HEK293 (cell line): ENCODE data around the gene TBPL1.

ENCODE experiments used
- CTCF ChIA-PET: fragments of 350-600 bp; formaldehyde crosslinking; extraction: SDS; loops from one replicate; lab custom pipeline; 2021; ENCODE audit warnings: antibody characterized with exemption; lab: Yijun Ruan, JAX
- POLR2A ChIA-PET: fragments of 300-600 bp; formaldehyde crosslinking; extraction: SDS; loops from one replicate; lab custom pipeline; 2020; ENCODE audit warnings: antibody characterized with exemption, inconsistent platforms; lab: Yijun Ruan, JAX
- H3K27ac ChIP-seq: fragments of 200-500 bp; sonication (Bioruptor generic); 2 replicates; pipeline ENCODE4 v1.5.1; 2014; ENCODE audit warnings: low read depth, low read length, control low read depth, inconsistent platforms; ENCODE audit errors: extremely low read depth
- H3K36me3 ChIP-seq, 2 experiments: fragments of 200-500 bp in 1 of 2; sonication (Bioruptor generic) in 1 of 2; 1 replicate in 1 of 2; 2 replicates in 1 of 2; pipeline ENCODE4 v1.5.1; 2014 to 2017; ENCODE audit warnings: inconsistent platforms in 2 of 2, low read length in 2 of 2; ENCODE audit not compliant: control insufficient read depth in 2 of 2, insufficient read depth in 1 of 2
- H3K4me1 ChIP-seq: fragments of 200-500 bp; sonication (Bioruptor generic); 2 replicates; pipeline ENCODE4 v1.5.1; 2014; ENCODE audit warnings: mild to moderate bottlenecking, low read length, inconsistent platforms; ENCODE audit not compliant: control insufficient read depth, insufficient read depth
- H3K4me3 ChIP-seq: 2 replicates; pipeline ENCODE4 v1.5.1; 2011; ENCODE audit warnings: low read depth, mild to moderate bottlenecking, control low read depth, low read length, moderate library complexity
- H3K9me3 ChIP-seq: fragments of 200-500 bp; sonication (Bioruptor generic); 2 replicates; pipeline ENCODE4 v1.5.1; 2014; ENCODE audit warnings: low read depth, low read length, inconsistent platforms; ENCODE audit not compliant: control insufficient read depth, insufficient read depth
- ELK4 ChIP-seq: IDR thresholded peaks from 2 replicates; pipeline ENCODE4 v1.6.1; 2011; ENCODE audit warnings: mild to moderate bottlenecking, low read depth, low read length, borderline replicate concordance
- IKZF3 ChIP-seq: fragments of 450-650 bp; IDR thresholded peaks from 2 replicates; pipeline ENCODE4 v1.5.0; 2018; ENCODE audit warnings: missing biosample characterization, mild to moderate bottlenecking, missing genetic modification characterization, moderate library complexity
- KLF9 ChIP-seq: fragments of 450-650 bp; formaldehyde crosslinking; IDR thresholded peaks from 2 replicates; pipeline ENCODE4 v1.5.1; 2016; ENCODE audit warnings: missing biosample characterization, missing genetic modification characterization, low read depth
- MZF1 ChIP-seq: fragments of 450-650 bp; formaldehyde crosslinking; IDR thresholded peaks from 2 replicates; pipeline ENCODE4 v1.5.1; 2017; ENCODE audit warnings: missing biosample characterization, missing genetic modification characterization, borderline replicate concordance
- OSR2 ChIP-seq: fragments of 450-650 bp; formaldehyde crosslinking; IDR thresholded peaks from 2 replicates; pipeline ENCODE4 v1.5.1; 2016; ENCODE audit warnings: missing biosample characterization, missing genetic modification characterization
- SP2 ChIP-seq: fragments of 450-650 bp; formaldehyde crosslinking; IDR thresholded peaks from 2 replicates; pipeline ENCODE4 v1.5.1; 2016; ENCODE audit warnings: missing biosample characterization, missing genetic modification characterization
- ZBTB11 ChIP-seq: fragments of 450-650 bp; formaldehyde crosslinking; conservative IDR thresholded peaks from 2 replicates; pipeline ENCODE4 v1.5.1; 2016; ENCODE audit warnings: low read depth, missing biosample characterization, missing genetic modification characterization
- ZBTB7A ChIP-seq: fragments of 450-650 bp; formaldehyde crosslinking; IDR thresholded peaks from 2 replicates; pipeline ENCODE4 v1.5.1; 2016; ENCODE audit warnings: low read depth, missing biosample characterization, missing genetic modification characterization
- ZNF146 ChIP-seq: fragments of 450-650 bp; formaldehyde crosslinking; IDR thresholded peaks from 2 replicates; pipeline ENCODE4 v1.5.1; 2016; ENCODE audit warnings: missing biosample characterization, missing genetic modification characterization
- ZNF184 ChIP-seq: fragments of 450-650 bp; IDR thresholded peaks from 2 replicates; pipeline ENCODE4 v1.5.1; 2018; ENCODE audit warnings: missing biosample characterization, mild to moderate bottlenecking, missing genetic modification characterization
- ZNF221 ChIP-seq: fragments of 450-650 bp; formaldehyde crosslinking; IDR thresholded peaks from 2 replicates; pipeline ENCODE4 v1.5.1; 2017; ENCODE audit warnings: missing biosample characterization, missing genetic modification characterization, borderline replicate concordance
- ZNF223 ChIP-seq: fragments of 450-650 bp; formaldehyde crosslinking; IDR thresholded peaks from 2 replicates; pipeline ENCODE4 v1.5.1; 2016; ENCODE audit warnings: missing biosample characterization, missing genetic modification characterization
- ZNF341 ChIP-seq: fragments of 450-650 bp; formaldehyde crosslinking; IDR thresholded peaks from 2 replicates; pipeline ENCODE4; 2016; ENCODE audit warnings: low read depth, missing biosample characterization, missing genetic modification characterization
- ZNF350 ChIP-seq: fragments of 450-650 bp; formaldehyde crosslinking; IDR thresholded peaks from 2 replicates; pipeline ENCODE4 v1.5.0; 2017; ENCODE audit warnings: missing biosample characterization, mild to moderate bottlenecking, missing genetic modification characterization
- ZNF354C ChIP-seq: fragments of 450-650 bp; formaldehyde crosslinking; IDR thresholded peaks from 2 replicates; pipeline ENCODE4 v1.5.1; 2016; ENCODE audit warnings: missing biosample characterization, missing genetic modification characterization, low read depth, borderline replicate concordance
- ZNF398 ChIP-seq: fragments of 450-650 bp; formaldehyde crosslinking; IDR thresholded peaks from 2 replicates; pipeline ENCODE4 v1.5.1; 2017; ENCODE audit warnings: missing biosample characterization, missing genetic modification characterization
- ZNF426 ChIP-seq: fragments of 450-650 bp; formaldehyde crosslinking; IDR thresholded peaks from 2 replicates; pipeline ENCODE4 v1.5.1; 2017; ENCODE audit warnings: missing biosample characterization, missing genetic modification characterization, mild to moderate bottlenecking, inconsistent platforms, moderate library complexity
- ZNF488 ChIP-seq: fragments of 450-650 bp; formaldehyde crosslinking; IDR thresholded peaks from 2 replicates; pipeline ENCODE4 v1.5.1; 2016; ENCODE audit warnings: missing biosample characterization, missing genetic modification characterization
- ZNF514 ChIP-seq: fragments of 450-650 bp; formaldehyde crosslinking; IDR thresholded peaks from 2 replicates; pipeline ENCODE4 v1.5.1; 2016; ENCODE audit warnings: missing biosample characterization, missing genetic modification characterization
- ZNF549 ChIP-seq: fragments of 450-650 bp; IDR thresholded peaks from 2 replicates; pipeline ENCODE4 v1.5.1; 2018; ENCODE audit warnings: missing biosample characterization, missing genetic modification characterization, mild to moderate bottlenecking, inconsistent platforms, moderate library complexity
- ZNF555 ChIP-seq: fragments of 450-650 bp; formaldehyde crosslinking; conservative IDR thresholded peaks from 2 replicates; pipeline ENCODE4 v1.5.1; 2017; ENCODE audit warnings: missing biosample characterization, mild to moderate bottlenecking, missing genetic modification characterization, inconsistent platforms
- ZNF571 ChIP-seq: fragments of 450-650 bp; formaldehyde crosslinking; IDR thresholded peaks from 2 replicates; pipeline ENCODE4 v1.5.0; 2017; ENCODE audit warnings: missing biosample characterization, missing genetic modification characterization
- ZNF677 ChIP-seq: fragments of 450-650 bp; IDR thresholded peaks from 2 replicates; pipeline ENCODE4 v1.5.0; 2018; ENCODE audit warnings: missing biosample characterization, mild to moderate bottlenecking, missing genetic modification characterization, moderate library complexity
- ZNF830 ChIP-seq: fragments of 450-650 bp; IDR thresholded peaks from 2 replicates; pipeline ENCODE4 v1.5.0; 2018; ENCODE audit warnings: missing biosample characterization, missing genetic modification characterization, low read depth, mild to moderate bottlenecking, moderate library complexity

The TBPL1 gene

GRCh38 chr6:133903855-133904254 lies 49.2 kb upstream of the TBPL1 start:
- POLR2A ChIA-PET = no interaction called here
- CTCF ChIA-PET = interaction anchor here (1.3 to 1.6 kb wide), 2 partner anchors 9 to 335 kb away, joined by 5 read pairs; no protein-coding TSS in a partner anchor

GRCh38 chr6:133906050-133906449 lies 47.0 kb upstream of the TBPL1 start:
- TF ChIP-seq ZNF350 (tag by site-specific recombination) (no peak), ZNF555 (no peak), ZNF223 (tag by site-specific recombination) (no peak), ZNF677 (no peak), ZNF426 (tag by site-specific recombination) (no peak), ZNF146 (tag by site-specific recombination) (no peak), ZNF514 (tag by site-specific recombination) (no peak), ZNF398 (no peak), KLF9 (tag by site-specific recombination) (no peak)
- H3K27ac ChIP-seq = no peak overlapping the region
- POLR2A ChIA-PET = no interaction called here
- no peak overlapping the region for H3K4me3 ChIP-seq
- no peaks in the 10 kb centered on the region for H3K36me3 ChIP-seq
- no peaks in the 10 kb centered on the region for H3K4me1 ChIP-seq
- no peaks in the 10 kb centered on the region for H3K9me3 ChIP-seq
- CTCF ChIA-PET = interaction anchor here (0.6 to 2.9 kb wide), 5 partner anchors 11 to 1258 kb away, joined by 3 to 21 read pairs (median 4); no protein-coding TSS in a partner anchor

More at GRCh38 chr6:133903855-133904254, 49.2 kb upstream of the TBPL1 start:
- H3K27ac ChIP-seq = no peak overlapping the region
- H3K36me3 ChIP-seq = no peaks in the 10 kb centered on the region
- no peaks in the 10 kb centered on the region; the same call in 1 of the 2 replicates for H3K4me1 ChIP-seq
- no peaks in the 10 kb centered on the region for H3K9me3 ChIP-seq
- no peak overlapping the region for H3K4me3 ChIP-seq
- TF ChIP-seq ZNF488 (tag by site-specific recombination) (no peak), ZBTB11 (tag by site-specific recombination) (no peak), ZBTB7A (no peak), OSR2 (tag by site-specific recombination) (no peak), MZF1 (no peak), ZNF221 (tag by site-specific recombination) (no peak), ZNF549 (tag by site-specific recombination) (no peak), IKZF3 (tag by site-specific recombination) (no peak), ZNF184 (tag by site-specific recombination) (no peak), ZNF341 (no peak), SP2 (tag by site-specific recombination) (no peak), ZNF677 (no peak), ZNF571 (tag by site-specific recombination) (no peak), ZNF830 (tag by site-specific recombination) (no peak), ZNF354C (tag by site-specific recombination) (no peak), ELK4 (no peak)
- TF ChIP-seq, all 188 proteins: peak for 0
